Activated T-cell treated with anti-CD3 and anti-CD28 coated beads for 24 hours (primary cell): ENCODE measurements around the gene TPK1.
"Not testable (repeated sequence)": the region's sequence is repeated elsewhere in the genome, so short reads cannot be mapped to it uniquely, and the experiment has no call there.

Experiments
- DNase-seq: peaks from one replicate; pipeline ENCODE4 v3.0.0-alpha.2; 2020; ENCODE audit warnings: low read depth

TPK1 gene

DNA sequence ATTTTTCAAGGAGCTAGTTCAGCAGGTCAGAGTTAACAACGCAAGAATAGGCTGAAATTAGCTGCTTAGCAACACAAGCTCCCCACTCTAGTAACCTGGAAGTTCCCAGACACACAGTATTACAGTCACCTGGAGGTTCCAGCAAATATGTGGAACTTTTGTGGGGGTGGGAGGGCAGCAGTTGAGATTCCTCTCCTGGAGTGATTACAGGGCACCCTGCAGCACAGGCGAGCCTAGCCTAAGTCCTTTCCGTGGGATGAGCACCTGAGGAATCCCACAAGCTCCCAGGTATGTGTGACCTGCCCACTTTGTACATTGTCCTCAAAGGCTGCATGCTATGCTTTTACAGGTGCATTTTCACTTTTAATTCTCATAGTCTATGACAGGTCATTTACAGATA, 13.6 kb downstream of the TPK1 start:
- no peak for DNase-seq

DNA sequence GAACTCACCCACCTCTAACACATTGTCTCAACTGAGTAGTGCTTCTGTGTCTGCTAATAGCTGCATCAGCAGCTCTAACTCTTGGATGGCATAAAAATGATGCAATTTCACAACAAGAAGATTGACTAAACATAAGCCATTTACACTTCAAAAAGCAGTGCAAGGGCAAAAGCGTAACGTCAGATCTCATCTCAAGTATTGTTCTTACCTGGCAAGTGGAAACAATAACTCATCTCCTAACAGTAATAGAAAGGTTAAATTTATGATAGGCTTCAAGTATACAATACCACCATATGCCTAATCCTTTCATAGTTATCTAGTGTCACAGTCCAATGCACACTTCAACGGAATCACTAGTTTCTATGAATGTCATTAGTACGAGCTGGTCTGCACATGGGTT, 14.8 kb downstream of the TPK1 start:
- DNase-seq = peak; percentile 13

DNA sequence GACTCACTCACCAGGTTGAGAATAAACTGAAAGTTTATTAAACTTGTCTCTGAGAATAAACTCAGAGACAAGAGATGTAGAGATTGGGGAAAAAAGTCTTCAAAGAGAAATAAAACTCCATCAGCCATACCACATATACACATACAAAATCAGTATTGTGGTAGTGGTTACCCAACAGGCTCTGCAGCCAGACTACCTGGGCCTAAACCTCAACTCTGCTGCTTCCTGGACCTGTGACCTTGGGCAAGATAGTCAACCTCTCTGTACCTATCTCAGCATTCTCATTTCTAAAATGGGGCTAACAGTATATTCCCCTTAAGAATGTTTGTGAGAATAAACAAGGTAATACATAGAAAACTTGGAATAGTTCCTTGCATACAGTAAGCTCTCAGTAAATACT, 15.3 kb downstream of the TPK1 start:
- no peak for DNase-seq

DNA sequence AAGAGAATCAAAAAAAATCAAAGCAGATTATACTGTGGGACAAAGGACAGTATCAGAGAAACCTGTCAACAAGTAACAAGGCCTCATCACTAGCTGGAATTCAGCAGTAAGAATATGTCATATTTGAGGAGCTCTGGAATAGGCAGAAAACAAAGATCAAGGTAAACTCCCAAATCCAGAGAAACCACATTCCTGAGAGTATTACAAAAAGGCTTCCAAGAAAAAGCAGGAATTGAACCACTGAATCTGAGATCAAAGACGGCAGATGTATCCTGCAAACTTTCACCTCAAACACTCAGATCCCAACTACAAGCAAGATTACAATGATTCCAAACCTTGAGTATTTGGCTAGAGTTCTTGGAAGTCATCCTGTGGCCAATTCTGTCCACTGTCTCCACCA, 16.3 kb downstream of the TPK1 start:
- DNase-seq = no peak

DNA sequence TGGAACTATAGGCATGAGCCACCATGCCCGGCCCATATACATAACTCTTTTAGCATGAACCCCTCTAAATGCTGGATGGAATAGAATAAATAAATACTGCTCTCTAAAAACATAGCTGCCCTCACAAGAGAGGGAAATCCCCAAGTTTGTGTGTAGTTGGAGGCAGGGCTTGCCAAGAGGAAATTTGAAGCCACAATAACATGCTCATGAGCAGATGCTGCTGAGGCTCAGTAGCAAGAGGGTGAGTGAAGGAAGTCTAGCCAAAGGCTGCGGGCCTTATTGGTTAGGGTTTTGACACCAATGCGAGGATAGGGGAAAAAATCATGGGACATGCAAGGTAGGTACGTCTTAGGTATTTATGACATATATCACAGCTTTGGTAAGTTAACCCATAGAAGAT, 17.3 kb downstream of the TPK1 start:
- DNase-seq = peak; percentile 28

DNA sequence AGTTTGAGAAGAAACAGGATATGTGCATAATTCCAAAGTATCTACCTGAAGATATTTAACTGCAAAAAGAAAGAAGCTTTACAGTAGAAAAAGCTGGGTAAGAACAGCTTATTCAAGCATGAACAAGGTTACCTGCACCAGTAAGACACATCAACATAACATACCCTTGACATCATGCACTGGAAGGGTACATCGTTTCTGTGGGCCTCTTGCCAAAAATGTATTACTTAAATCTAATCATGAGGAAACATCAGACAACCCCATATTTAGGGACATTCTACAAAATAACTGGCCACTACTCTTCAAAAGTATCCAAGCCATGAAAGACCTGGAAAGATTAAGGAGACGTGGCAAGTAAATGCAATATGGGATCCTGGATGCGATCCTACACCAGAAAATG, 18.9 kb downstream of the TPK1 start:
- no peak for DNase-seq

DNA sequence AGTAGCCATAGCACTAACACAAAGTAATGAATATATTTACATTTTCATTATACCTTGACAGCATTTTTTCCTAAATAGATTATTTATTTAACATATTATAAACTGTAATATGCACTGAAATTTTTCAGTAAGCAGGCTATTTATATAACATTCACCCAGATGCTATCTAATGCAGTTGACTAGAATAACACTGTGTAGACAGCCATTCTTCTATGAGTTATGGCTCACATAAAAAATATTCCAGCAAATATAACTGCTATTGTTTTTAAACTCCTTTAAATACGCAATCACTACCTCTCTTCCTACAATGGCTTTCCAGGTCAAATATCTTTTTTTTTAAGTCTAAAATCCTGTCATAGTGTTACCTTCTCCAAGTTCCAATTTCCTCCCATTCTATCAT, 21.6 kb downstream of the TPK1 start:
- DNase-seq = no peak

DNA sequence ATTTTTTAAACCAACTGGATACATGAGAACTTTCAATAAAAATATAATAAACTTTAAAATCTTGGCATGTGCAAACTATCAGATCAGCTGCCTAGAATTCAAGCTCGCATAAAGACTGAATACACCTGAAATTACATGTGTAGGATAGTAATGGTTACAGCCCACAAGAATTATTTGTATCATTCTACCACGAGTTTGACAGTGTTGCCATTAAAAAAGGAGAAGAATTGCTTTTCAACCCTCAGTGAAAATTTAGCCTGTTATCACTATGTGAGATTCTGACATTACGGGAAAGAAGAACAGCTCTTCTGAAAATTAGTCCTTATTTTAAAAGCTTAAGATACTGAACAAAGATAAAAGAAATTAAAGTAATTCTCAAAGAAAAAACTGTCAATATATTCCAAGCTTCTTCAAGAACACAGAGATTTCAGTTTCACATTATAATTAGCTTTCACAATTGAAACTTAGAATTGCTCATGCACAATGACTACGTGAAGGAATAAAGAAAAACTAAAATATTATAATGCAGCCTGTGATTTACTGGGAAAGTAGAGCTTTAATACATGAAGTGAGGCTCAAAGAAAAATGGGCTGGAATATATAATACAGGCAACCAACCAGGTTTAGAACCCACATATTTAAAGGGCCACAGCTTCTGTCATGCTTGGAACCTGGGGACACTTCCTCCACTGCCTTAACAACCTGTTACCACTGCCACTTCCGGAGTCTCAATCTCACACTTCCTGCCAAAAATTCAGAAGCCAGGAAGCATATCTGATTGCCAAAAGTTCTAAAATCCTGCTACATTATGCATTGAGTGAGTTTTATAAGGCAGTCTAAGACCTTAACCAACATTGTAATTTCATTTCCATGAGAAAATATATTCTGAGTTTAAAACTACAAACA, 23.2 kb downstream of the TPK1 start:
- DNase-seq = peak; percentile 39

DNA sequence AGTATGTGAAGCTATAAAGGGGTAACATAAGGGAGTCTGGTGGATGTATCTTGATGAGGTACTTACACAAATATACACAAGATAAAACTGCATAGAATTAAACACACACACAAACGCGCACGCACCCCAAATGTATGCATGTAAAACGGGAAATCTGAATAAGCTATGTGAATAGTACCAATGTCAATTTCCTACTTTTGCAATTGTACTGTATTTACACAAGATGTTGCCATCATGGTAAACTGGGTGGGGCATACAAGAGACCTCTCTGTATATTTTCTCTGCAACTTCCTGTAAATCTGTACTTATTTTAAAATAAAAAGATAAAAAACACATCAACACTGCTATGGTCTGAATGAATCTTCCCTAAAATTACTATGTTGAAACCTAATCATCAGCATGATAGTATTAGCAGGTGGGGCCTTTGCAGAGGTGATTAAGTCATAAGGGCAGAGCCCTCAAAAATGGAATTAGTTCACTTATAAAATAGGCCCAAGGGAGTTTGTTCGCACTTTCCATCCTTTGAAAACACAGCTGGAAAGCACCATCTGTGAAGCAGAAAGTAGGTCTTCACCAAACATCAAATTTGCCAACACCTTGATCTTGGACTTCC, 30.1 kb downstream of the TPK1 start:
- DNase-seq = no peak

DNA sequence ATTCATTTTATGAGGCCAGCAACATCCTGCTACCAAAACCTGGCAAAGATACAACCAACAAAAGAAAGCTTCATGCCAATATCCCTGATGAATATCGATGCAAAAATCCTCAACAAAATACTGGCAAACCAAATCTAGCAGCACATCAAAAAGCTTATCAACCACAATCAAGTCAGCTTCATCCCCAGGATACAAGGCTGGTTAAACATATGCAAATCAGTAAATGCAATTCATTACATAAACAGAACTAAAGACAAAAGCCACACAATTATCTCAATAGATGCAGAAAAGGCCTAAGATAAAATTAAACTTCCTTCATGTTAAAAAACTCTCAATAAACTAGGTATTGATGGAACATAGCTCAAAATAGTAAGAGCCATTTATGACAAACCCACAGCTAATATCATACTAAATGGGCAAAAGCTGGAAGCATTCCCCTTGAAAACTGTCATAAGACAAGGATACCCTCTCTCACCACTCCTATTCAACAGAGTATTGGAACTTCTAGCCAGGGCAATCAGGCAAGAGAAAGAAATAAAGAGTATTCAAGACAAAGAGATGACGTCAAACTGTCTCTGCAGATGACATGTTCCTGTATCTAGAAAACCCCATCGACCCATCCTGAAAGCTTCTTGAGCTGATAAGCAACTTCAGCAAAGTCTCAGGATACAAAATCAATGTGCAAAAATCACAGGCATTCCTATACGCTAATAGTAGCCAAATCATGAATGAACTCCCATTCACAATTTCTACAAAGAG, 35.0 kb downstream of the TPK1 start:
- DNase-seq = not testable (repeated sequence)

DNA sequence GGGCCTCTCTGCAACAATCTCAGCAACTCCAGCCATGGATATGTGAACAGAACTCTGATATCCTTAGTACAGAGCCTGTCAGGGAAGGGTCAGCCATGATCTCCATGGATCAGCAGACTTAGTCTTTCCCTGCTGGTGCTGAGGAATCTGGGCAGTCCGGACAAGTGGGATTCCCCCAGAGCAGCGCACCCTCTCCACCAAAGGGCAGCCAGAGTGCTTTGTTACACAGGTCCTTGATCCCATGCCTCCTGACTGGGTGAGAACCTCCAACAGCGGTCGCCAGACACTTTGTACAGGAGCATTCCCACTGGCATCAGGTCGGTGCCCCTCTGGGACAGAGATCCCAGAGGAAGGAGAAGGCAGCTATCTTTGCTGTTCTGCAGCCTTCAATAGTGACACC, 38.9 kb downstream of the TPK1 start:
- no peak for DNase-seq

DNA sequence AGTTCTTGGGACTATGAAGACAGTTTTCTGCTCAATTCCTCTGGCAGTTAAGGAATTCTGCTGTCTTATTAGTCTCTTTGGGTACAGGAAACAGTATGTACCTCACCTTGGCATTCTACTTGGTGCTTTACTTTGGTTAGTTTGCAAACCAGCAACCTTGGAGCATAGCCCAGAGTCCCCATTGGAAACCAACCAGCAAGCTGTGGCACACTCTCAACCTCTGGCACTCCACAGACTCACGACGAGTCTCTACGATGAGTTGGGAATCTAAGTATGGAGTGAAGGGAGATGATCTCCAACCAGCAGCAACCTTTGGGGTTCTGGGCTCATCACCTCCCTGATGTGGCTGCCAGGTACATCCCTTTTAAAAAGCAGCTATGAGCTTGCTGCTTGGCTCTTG, 43.8 kb downstream of the TPK1 start:
- no peak for DNase-seq

DNA sequence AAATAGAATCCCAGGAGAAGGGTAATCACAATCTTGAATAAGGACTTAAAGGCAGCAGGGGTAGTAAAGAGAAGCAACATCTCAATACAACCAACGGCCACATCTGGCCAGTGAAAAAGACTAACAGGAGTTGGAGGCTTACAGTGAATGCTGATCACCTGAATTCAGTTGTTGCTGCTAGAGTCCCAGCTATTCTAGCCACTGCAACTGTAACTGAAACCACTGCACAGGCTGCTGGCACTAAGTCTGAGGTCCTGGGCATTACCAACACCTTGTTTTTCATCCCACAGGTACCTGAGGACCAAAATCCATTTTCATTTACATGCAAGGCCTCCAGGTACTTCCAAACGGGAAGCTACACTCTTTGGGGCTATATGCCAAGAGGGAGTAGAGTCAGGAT, 44.4 kb downstream of the TPK1 start:
- no peak for DNase-seq

DNA sequence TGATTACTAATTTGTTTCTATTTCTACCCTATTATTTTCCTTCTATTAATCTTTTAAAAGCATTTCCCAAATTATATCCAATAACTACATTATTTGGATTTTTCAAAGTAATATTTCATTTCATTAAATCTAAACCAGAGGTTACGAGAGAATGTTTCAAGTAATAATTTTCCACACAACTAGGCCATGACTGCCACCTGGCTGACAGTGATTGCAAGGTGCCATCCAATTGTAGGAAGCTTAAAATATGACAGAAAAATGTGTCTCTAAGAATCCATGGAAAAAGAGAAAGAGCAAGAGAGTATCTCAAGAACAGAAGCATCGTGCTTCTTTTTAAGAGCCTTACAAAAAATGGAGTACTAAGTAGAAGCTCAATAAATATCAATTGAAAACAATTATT, 48.7 kb downstream of the TPK1 start:
- no peak for DNase-seq

DNA sequence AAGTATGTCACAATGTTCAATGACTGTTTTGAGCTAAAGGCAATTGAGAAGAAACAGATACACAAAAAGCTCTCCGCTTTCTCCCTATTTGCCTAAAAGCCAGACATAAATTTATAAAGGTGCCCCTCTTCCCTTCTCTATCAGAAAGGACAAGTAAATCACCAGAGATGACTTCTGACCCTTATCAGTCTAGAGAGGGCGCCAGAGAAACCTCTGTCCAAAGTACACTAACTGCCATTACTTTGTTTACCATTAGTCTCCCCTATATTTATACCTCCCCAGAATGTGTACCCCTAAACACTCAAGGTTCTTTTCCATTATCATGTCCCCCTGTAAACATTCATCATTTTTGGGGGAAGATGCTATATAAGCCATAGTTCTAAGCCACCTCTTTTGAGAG, 49.3 kb downstream of the TPK1 start:
- no peak for DNase-seq

DNA sequence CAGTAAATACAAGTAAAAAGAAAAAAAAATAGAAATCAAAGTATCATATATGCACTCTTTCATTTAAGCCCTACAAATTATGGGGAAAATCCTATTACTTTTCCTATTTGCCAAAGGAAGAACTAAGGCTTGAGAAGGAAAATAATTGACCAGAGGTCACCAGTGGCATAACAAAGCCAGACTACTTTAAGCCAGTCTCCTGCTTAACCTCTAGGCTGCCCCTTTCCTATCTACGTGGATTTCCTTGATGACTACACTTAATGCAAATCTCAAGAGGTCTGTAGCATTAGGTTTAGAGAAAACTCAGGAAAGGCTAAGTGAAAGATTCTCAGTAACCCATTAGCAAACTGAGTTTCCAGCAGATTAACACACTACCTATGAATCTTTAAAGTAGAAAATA, 49.8 kb downstream of the TPK1 start:
- no peak for DNase-seq

DNA sequence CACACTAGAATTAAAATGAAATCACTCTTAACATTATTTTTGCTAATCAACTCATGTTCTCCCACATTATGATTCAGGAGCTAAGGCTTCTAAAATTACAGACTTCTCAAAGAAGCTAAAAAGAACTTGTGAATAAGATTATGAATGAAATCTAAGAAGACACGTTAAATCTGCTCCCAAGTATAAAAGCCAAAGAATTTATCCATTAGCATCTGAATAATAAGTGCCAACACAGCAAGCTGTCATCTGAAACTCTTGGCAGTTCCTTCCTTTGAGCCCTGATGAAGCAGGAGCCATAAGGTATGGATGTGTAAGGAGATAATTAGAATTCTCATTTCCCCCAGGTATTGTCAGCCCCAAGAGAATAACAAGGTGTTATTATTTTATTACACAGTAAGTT, 50.3 kb downstream of the TPK1 start:
- no peak for DNase-seq

DNA sequence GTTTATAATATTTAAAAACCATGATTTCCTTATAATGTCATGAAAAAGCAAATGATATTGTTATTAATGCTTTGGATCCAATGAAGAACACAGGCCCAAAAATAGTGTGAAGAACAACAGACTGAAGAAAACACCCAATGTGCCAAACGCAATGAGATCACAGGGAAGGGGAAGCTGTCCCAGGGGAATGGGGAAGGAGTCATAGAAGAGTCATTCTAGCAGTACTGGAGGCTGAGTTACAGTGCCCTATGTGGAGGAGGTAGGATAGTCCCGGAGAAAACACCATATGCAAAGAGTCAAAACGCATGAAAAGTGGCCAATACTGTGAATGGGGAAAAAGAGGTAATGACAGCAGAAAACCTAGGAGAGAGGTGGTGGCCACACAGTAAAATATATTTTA, 50.9 kb downstream of the TPK1 start:
- DNase-seq = no peak

DNA sequence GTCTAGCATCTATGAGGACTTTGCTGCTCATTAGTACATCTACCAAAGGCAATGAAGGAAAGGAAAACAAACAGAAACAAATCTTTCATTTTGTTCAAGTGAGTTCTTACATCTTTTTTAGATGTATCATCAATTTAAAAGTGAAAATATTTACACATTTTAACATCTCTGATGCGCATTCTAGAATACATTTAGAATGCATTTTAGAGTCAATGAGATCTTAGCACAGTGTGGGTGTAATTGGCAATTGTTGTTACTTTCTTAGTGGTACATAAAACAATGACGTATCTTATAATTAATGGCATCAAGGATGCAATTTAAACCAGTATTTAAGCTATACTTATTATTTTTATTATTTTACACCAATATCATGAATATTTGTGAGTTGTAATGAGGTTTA, 51.4 kb downstream of the TPK1 start:
- DNase-seq = no peak

DNA sequence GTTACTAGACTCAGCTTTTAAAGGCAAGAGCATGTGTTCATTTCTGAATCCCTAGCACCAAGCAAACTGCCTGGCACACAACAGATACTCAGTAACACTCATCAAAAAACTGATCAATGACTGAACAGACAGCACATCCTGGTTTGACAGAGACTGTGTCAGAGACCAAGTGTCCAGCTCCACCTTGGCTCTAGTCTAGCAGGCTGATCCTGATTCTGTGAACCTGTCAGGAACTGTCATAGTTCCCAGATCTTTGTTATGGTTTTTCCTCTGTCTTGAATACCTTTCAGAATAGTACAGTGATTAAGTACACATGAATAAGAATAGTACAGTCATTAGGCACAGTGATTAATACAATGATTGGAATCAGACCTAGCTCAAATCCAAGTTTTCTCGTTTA, 53.0 kb downstream of the TPK1 start:
- DNase-seq = no peak

DNA sequence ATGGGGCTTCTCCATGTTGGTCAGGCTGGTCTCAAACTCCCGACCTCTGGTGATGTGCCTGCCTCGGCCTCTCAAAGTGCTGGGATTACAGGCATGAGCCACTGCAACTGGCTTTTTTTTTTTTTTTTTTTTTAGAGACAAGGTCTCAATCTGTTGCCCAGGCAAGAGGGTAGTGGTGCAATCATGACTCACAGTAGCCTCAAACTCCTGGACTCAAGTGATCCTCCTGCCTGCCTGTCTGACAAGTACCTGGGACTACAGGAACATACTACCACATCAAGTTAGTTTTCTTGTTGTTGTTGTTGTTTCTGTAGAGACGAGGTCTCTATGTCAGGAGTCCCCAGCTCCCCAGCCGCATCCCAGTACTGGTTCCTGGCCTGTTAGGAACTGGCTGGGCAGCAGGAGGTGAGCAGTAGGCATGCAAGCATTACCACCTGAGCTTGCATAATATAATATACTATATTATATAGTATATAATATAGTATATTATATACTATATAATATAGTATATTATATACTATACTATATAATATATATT, 55.7 kb downstream of the TPK1 start:
- no peak for DNase-seq

DNA sequence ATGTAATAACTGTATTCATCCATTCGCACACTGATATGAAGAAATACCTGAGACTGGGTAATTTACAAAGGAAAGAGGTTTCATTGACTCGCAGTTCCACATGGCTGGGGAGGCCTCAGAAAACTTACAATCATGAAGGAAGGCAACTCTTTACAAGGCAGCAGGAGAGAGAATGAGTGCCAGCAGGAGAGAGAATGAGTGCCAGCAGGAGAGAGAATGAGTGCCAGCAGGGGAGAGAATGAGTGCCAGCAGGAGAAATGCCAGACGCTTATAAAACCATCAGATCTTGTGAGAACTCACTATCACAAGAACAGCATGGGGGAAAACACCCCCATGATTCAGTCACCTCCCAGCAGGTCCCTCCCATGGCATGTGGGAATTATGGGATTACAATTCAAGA, 58.0 kb downstream of the TPK1 start:
- not testable (repeated sequence) for DNase-seq
